Measurements from ENCODE around the gene WWOX.

WWOX gene

DNA sequence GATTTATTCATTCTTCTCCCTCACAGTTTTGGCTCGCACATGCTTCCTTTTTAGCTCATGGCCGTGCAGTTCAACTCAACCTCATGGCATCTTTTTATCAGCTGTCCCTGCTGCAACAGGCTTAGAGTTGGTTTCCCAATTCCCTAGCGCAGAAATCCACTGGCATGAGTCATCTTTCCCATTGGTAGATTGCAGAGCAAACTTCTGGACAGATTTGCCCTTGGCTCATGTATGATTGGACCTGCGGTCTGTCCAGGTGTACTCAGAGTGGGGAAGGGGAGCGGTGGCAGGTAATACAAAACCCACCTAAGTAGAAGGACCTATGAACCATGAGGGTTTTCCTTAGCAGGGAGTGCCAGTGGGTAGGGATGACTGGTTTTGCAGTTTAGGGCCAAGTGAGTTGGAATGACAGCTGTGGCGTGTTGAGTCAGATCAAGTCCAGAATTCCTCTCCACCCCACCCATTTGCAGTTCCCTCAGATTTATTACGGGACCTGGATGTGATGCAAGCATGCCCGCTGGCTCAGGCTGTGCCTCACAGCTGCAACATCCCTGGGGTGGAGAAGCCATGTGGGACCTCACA is 584.7 kb downstream of the WWOX start:
- H3K27me3 ChIP-seq (replicated peaks; ENCODE audit: control insufficient read depth, insufficient read depth, low read length), result peaks cover 1% of the 10 kb centered on the region; the same call in 1 of the 2 replicates
- TF ChIP-seq, protein P1, sequence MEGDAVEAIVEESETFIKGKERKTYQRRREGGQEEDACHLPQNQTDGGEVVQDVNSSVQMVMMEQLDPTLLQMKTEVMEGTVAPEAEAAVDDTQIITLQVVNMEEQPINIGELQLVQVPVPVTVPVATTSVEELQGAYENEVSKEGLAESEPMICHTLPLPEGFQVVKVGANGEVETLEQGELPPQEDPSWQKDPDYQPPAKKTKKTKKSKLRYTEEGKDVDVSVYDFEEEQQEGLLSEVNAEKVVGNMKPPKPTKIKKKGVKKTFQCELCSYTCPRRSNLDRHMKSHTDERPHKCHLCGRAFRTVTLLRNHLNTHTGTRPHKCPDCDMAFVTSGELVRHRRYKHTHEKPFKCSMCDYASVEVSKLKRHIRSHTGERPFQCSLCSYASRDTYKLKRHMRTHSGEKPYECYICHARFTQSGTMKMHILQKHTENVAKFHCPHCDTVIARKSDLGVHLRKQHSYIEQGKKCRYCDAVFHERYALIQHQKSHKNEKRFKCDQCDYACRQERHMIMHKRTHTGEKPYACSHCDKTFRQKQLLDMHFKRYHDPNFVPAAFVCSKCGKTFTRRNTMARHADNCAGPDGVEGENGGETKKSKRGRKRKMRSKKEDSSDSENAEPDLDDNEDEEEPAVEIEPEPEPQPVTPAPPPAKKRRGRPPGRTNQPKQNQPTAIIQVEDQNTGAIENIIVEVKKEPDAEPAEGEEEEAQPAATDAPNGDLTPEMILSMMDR (IDR thresholded peaks at IDR 0.05; ENCODE audit: insufficient read depth, low read length, poor library complexity, severe bottlenecking), result no peak
- DNase-seq (ENCODE audit: extremely low read depth, insufficient read length), result no peak
- H3K36me3 ChIP-seq (ENCODE audit: control insufficient read depth, insufficient read depth, low read length), result no peaks in the 10 kb centered on the region
- H3K4me3 ChIP-seq (replicated peaks; ENCODE audit: low read depth, low read length), result no peak overlapping the region

DNA sequence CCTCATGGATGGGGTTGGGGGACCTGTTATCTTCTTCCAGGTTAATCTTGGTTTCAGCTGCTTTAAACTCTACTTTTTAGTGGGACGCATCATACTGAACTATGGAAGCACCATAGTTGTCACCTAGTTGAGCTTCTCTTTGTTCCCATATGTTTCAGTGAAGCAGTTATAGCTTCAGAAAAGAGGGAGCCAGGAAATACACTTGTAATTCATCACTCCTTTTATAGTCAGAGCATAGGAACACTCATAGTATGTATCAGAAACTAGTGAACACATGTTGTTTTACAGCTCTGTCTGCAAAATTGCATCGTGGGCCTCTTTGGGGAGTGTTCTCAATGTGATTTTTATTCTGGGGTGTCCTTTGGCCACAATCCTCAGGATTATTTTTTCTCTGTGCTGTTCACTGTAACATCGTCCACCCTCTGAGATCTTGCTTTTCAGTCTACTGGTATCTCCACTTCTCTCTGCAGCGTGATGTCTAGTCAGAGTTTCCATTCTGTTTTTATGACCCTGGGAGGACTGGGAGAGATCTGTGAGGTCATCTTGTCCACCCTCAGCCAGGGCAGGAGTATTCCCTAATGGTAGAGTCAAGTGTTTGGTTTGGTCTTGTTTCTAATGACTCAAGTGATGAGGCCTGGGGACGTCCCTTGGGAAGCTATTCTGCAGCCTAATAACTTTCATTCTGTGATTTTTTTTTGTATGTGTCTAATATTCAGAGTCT is 585.4 kb downstream of the WWOX start:
- no peak overlapping the region for H3K4me3 ChIP-seq (replicated peaks; ENCODE audit: low read depth, low read length)
- TF ChIP-seq, protein P1 (IDR thresholded peaks at IDR 0.05; ENCODE audit: insufficient read depth, low read length, poor library complexity, severe bottlenecking), result no peak

DNA sequence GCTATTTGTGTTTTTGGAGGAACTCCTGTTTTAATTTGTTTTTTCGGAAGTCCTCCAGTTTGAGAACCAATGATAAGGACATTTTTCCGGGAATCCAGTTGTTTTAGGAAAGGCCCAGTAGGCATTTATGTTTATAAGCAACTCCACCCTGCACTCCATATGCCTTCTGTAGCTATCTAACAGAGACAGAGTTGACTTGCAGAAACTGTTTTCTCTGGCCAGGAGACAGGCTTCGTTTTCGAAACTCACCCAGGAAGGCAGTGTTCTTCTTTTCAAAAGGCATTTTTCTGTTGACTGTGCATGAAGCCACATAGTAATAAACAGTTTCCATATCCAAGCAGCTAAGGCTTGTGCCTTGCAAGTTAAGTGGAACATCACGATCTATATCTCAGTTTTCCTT is 587.1 kb downstream of the WWOX start:
- no peak overlapping the region for H3K4me3 ChIP-seq (replicated peaks; ENCODE audit: low read depth, low read length)
- no peak for DNase-seq (ENCODE audit: extremely low read depth, insufficient read length)
- TF ChIP-seq, protein P1 (IDR thresholded peaks at IDR 0.05; ENCODE audit: insufficient read depth, low read length, poor library complexity, severe bottlenecking), result no peak
- H3K36me3 ChIP-seq (ENCODE audit: control insufficient read depth, insufficient read depth, low read length), result no peaks in the 10 kb centered on the region
- H3K27me3 ChIP-seq (replicated peaks; ENCODE audit: control insufficient read depth, insufficient read depth, low read length), result peaks cover 1% of the 10 kb centered on the region; the same call in 1 of the 2 replicates

More for the DNA sequence above, 585.4 kb downstream of the WWOX start:
- DNase-seq (ENCODE audit: extremely low read depth, insufficient read length), result no peak
- peaks cover 1% of the 10 kb centered on the region; the same call in 1 of the 2 replicates for H3K27me3 ChIP-seq (replicated peaks; ENCODE audit: control insufficient read depth, insufficient read depth, low read length)
- no peaks in the 10 kb centered on the region for H3K36me3 ChIP-seq (ENCODE audit: control insufficient read depth, insufficient read depth, low read length)

- TF ChIP-seq, protein P1 (IDR thresholded peaks at IDR 0.05; ENCODE audit: insufficient read depth, low read length, poor library complexity, severe bottlenecking), result no peak
- H3K36me3 ChIP-seq (ENCODE audit: control insufficient read depth, insufficient read depth, low read length), result no peaks in the 10 kb centered on the region
- H3K27me3 ChIP-seq (replicated peaks; ENCODE audit: control insufficient read depth, insufficient read depth, low read length), result peaks cover 1% of the 10 kb centered on the region; the same call in 1 of the 2 replicates
- H3K4me3 ChIP-seq (replicated peaks; ENCODE audit: low read depth, low read length), result no peak overlapping the region
- no peak for DNase-seq (ENCODE audit: extremely low read depth, insufficient read length)
These were observed 589.6 kb downstream of the WWOX start for GRCh38 chr16:78689028-78689427.

DNA sequence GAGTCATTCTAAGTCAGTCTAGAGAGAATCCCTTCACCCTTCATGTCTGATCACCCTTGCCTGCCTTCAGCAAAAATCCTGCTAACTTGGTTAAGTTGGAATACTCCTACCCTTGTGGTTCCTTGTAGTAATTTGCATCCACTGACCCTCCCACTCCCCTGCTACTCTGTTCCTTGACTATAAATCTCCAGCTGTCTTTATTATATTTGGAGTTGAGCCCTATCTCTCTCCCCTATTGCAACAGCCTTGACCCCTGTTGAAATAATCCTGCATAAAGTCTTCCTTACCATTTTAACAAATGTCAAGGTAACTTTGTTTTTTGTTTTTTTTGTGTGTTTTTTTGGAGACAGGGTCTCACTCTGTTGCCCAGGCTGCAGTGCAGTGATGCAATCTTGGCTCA is 590.1 kb downstream of the WWOX start:
- DNase-seq (ENCODE audit: extremely low read depth, insufficient read length), result no peak
- H3K27me3 ChIP-seq (replicated peaks; ENCODE audit: control insufficient read depth, insufficient read depth, low read length), result no peaks in the 10 kb centered on the region
- H3K36me3 ChIP-seq (ENCODE audit: control insufficient read depth, insufficient read depth, low read length), result no peaks in the 10 kb centered on the region
- no peak overlapping the region for H3K4me3 ChIP-seq (replicated peaks; ENCODE audit: low read depth, low read length)
- TF ChIP-seq, protein P1 (IDR thresholded peaks at IDR 0.05; ENCODE audit: insufficient read depth, low read length, poor library complexity, severe bottlenecking), result no peak
